BLaER1 treated with 17β-estradiol and CSF1 and Interleukin-3, amounts not matched to agents 10 nM and 100 nM (cell line): Measurements from ENCODE around the gene LCK.

Experiments used
- H3K27ac ChIP-seq, 11 experiments: shearing (Covaris generic); formaldehyde crosslinking; 2 replicates each; pipeline ENCODE4 v1.8.1; 2022
- H3K27me3 ChIP-seq, 11 experiments: shearing (Covaris generic); formaldehyde crosslinking; 2 replicates each; pipeline ENCODE4 v1.8.1; 2022
- H3K36me3 ChIP-seq, 11 experiments: shearing (Covaris generic); formaldehyde crosslinking; 2 replicates each; pipeline ENCODE4 v1.8.1; 2022
- H3K4me1 ChIP-seq, 10 experiments: shearing (Covaris generic); formaldehyde crosslinking; 2 replicates each; pipeline ENCODE4 v1.8.1; 2022
- H3K4me2 ChIP-seq, 11 experiments: shearing (Covaris generic); formaldehyde crosslinking; 2 replicates each; pipeline ENCODE4 v1.8.1; 2022
- H3K4me3 ChIP-seq, 10 experiments: shearing (Covaris generic); formaldehyde crosslinking; 2 replicates each; pipeline ENCODE4 v1.8.1; 2022
- H3K9ac ChIP-seq, 11 experiments: shearing (Covaris generic); formaldehyde crosslinking; 2 replicates each; pipeline ENCODE4 v1.8.1; 2022
- H3K9me3 ChIP-seq, 11 experiments: shearing (Covaris generic); formaldehyde crosslinking; replicated peaks in 1 of 11; 2 replicates each; pipeline ENCODE4 v1.8.1; 2022
- H4K20me1 ChIP-seq, 11 experiments: shearing (Covaris generic); formaldehyde crosslinking; 2 replicates each; pipeline ENCODE4 v1.8.1; 2022
- Cebpa-rat ChIP-seq, 11 experiments: shearing (Covaris generic); IDR thresholded peaks; 2 replicates each; pipeline ENCODE4 v1.8.1; 2022

The LCK gene

GRCh38 chr1:32333251-32333963, 82.3 kb downstream of the LCK start:
- peak overlapping the region in 10 of 11 experiments; percentile 92 to 100 (median 98); a peak in 20 of 22 replicates for H3K4me2 ChIP-seq
- H3K36me3 ChIP-seq, result peaks cover 51 to 66% (median 66%) of the 10 kb centered on the region in 11 experiments
- no peaks in the 10 kb centered on the region for H3K27me3 ChIP-seq
- no peak for TF ChIP-seq Cebpa-rat (IDR thresholded peaks at IDR 0.05)
- peak overlapping the region in 2 of 11 experiments; percentile 96; a peak in 2 of 22 replicates for H3K27ac ChIP-seq
- peak overlapping the region in 9 of 11 experiments; percentile 90 to 99 (median 97); a peak in 16 of 22 replicates for H3K9ac ChIP-seq
- peaks cover 6 to 96% (median 80%) of the 10 kb centered on the region in 11 experiments; a peak in 21 of 22 replicates for H4K20me1 ChIP-seq
- H3K4me1 ChIP-seq, result peaks cover 56 to 67% (median 64%) of the 10 kb centered on the region in 10 experiments
- peak overlapping the region in 8 of 10 experiments; percentile 86 to 97 (median 96); a peak in 13 of 20 replicates for H3K4me3 ChIP-seq
- H3K9me3 ChIP-seq, result no peaks in the 10 kb centered on the region

GRCh38 chr1:32334274-32334861, 83.3 kb downstream of the LCK start:
- TF ChIP-seq Cebpa-rat (IDR thresholded peaks at IDR 0.05), result no peak
- H3K4me3 ChIP-seq, result peak overlapping the region; percentile 68 to 97 (median 92)
- H3K9me3 ChIP-seq, result no peaks in the 10 kb centered on the region
- H3K27ac ChIP-seq, result peak overlapping the region in 9 of 11 experiments; percentile 84 to 97 (median 95); a peak in 18 of 22 replicates
- peak overlapping the region; percentile 92 to 100 (median 98) for H3K4me2 ChIP-seq
- peaks cover 41 to 57% (median 56%) of the 10 kb centered on the region in 11 experiments for H3K36me3 ChIP-seq
- peaks cover 6 to 88% (median 70%) of the 10 kb centered on the region in 11 experiments; a peak in 21 of 22 replicates for H4K20me1 ChIP-seq
- H3K27me3 ChIP-seq, result no peaks in the 10 kb centered on the region
- peaks cover 65 to 77% (median 74%) of the 10 kb centered on the region in 10 experiments for H3K4me1 ChIP-seq
- peak overlapping the region; percentile 85 to 99 (median 97) for H3K9ac ChIP-seq

- Histone ChIP-seq H3K4me2 (peak overlapping the region; percentile 92 to 100 (median 98)), H3K9ac (peak overlapping the region; percentile 85 to 99 (median 97)), H3K27ac (peak overlapping the region in 10 of 11 experiments; percentile 68 to 97 (median 94); a peak in 20 of 22 replicates), H3K9me3 (no peaks in the 10 kb centered on the region), H4K20me1 (peaks cover 6 to 84% (median 64%) of the 10 kb centered on the region in 11 experiments; a peak in 21 of 22 replicates), H3K4me1 (peaks cover 72 to 83% (median 80%) of the 10 kb centered on the region in 10 experiments), H3K36me3 (peaks cover 35 to 51% (median 50%) of the 10 kb centered on the region in 11 experiments), H3K27me3 (no peaks in the 10 kb centered on the region), H3K4me3 (peak overlapping the region; percentile 68 to 97 (median 92))
- no peak for TF ChIP-seq Cebpa-rat (IDR thresholded peaks at IDR 0.05)
Measured at GRCh38 chr1:32334864-32335534, 83.9 kb downstream of the LCK start.

GRCh38 chr1:32335535-32335789, 84.4 kb downstream of the LCK start:
- no peak for TF ChIP-seq Cebpa-rat (IDR thresholded peaks at IDR 0.05)
- Histone ChIP-seq H4K20me1 (peaks cover 6 to 81% (median 59%) of the 10 kb centered on the region in 11 experiments; a peak in 21 of 22 replicates), H3K4me1 (peaks cover 76 to 86% (median 83%) of the 10 kb centered on the region in 10 experiments), H3K9ac (peak overlapping the region; percentile 85 to 99 (median 97)), H3K4me2 (peak overlapping the region; percentile 92 to 100 (median 98); a peak in 21 of 22 replicates), H3K36me3 (peaks cover 30 to 46% (median 45%) of the 10 kb centered on the region in 11 experiments), H3K4me3 (peak overlapping the region; percentile 68 to 97 (median 92)), H3K27me3 (no peaks in the 10 kb centered on the region), H3K27ac (peak overlapping the region; percentile 50 to 97 (median 94); a peak in 20 of 22 replicates), H3K9me3 (no peaks in the 10 kb centered on the region)
